ENCODE data around the gene MGLL. TPM values are rescaled to one million over a fixed set of nuclear protein-coding genes. Genes with fewer than 3 reads are reported as not detected.
A peak's percentile ranks its signal among the peaks of the same experiment; 100 is the strongest.

MGLL gene
- total and polyA plus RNA-seq, 10 donors = 11.0 to 134 (median 80.7) TPM

DNA sequence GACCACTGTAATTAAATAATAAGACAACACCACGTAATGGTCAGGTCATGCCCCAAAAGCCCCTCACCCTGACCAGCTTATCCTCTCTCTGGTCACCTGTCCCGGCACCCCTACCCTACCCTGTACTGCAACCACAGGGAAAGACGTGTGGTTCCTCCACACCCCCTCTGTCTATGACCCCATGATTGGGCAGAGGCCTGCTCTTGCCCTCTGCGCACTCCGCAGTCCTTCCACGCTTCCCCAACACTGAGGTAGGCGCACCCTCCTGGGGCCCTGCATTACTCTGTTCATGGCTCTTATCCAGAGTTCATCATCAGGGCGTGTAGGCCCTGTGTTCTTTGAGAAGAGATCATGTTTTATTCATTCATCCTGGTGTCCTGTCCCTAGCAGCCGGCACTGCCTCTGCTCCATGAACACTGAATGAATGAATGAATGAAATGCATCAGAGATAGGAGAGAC lies 33.8 kb downstream of the MGLL start:
- no peaks in the 10 kb centered on the region for H3K36me3 ChIP-seq
- H3K9me3 ChIP-seq = no peaks in the 10 kb centered on the region
- intact Hi-C loops (cut with DNase I; ENCODE audit: low total_unique reads) = no loop called here
- TF ChIP-seq POLR2AphosphoS5 (IDR thresholded peaks at IDR 0.05) = no peak
- TF ChIP-seq, protein P1, sequence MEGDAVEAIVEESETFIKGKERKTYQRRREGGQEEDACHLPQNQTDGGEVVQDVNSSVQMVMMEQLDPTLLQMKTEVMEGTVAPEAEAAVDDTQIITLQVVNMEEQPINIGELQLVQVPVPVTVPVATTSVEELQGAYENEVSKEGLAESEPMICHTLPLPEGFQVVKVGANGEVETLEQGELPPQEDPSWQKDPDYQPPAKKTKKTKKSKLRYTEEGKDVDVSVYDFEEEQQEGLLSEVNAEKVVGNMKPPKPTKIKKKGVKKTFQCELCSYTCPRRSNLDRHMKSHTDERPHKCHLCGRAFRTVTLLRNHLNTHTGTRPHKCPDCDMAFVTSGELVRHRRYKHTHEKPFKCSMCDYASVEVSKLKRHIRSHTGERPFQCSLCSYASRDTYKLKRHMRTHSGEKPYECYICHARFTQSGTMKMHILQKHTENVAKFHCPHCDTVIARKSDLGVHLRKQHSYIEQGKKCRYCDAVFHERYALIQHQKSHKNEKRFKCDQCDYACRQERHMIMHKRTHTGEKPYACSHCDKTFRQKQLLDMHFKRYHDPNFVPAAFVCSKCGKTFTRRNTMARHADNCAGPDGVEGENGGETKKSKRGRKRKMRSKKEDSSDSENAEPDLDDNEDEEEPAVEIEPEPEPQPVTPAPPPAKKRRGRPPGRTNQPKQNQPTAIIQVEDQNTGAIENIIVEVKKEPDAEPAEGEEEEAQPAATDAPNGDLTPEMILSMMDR (IDR thresholded peaks at IDR 0.05 in 8 of 11, conservative IDR thresholded peaks at IDR 0.05 in 3 of 11) = no peak
- TF ChIP-seq POLR2A (IDR thresholded peaks at IDR 0.05) = no peak
- WGBS, 5 donors = 88 to 95% (median 91%) methylated on average over 9 of the region's 9 CpGs
- H3K27ac ChIP-seq = no peak overlapping the region
- H3K27me3 ChIP-seq (replicated peaks in 1 of 7) = no peaks in the 10 kb centered on the region
- H3K4me1 ChIP-seq = peaks cover 7 to 63% (median 40%) of the 10 kb centered on the region in 6 donors
- peak; percentile 41 for DNase-seq
- H3K4me3 ChIP-seq = no peak overlapping the region

DNA sequence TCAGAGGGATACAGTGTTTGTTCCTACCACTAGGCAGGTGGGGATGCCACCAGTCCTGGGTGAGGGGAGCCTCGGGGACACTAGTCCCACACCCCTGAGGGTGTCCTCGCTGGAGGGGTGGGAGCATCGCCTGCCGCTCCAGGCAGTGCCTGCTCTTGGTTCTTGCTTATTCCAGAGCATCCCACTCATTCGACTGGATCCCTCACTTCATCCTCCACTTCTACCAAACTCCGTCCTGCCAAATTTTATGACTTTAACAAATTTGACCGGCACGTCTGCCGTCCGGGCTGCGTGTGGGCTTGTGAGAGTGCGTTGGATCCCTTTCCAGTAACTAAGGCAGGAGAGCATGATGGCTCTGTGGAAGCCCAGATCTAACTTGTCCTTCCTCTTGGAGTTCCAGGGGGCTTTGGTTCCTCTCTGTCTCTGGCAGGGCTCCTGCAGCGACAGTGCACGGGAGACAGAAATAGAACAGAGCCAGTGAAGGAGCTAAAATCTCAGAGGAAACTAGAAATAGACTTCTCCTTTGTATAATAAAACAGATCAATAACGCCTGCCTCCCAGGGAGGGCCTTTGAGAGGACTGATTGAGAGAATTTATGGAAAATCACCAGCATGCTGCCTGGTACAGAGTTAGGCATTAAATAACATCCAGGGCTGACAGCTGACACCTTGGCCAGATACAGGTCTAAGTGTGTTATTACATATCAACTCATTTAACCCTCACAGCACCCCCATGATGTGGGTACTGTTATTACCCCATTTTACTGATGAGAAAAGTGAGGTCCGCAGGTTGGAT lies 34.5 kb downstream of the MGLL start:
- intact Hi-C loops (cut with DNase I; ENCODE audit: low total_unique reads) = no loop called here
- peak; percentile 43 for DNase-seq
- 82 to 88% (median 84%) methylated on average over 16 of the region's 16 CpGs for WGBS, 5 donors

DNA sequence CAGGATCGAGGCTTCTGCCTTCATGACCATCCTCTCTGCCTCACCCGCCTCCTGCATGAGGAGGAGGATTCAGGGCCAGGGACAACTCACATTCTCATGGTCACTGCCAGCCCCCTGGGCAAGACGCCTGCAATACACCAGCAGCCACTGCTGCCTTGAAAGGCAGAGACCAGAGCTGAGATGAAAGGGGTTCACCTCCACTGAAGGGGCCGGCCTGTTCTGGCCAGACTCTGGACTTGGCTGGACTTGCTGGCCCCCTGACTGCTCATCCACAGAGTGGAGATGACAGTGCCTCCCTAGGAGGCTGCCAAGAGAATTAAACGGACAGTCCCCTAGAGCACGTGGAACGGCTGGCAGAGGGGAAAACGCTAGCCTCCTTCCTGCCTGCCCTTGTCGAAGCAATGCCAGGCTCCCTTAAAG lies 35.2 kb downstream of the MGLL start:
- H3K27me3 ChIP-seq (replicated peaks in 1 of 7) = no peaks in the 10 kb centered on the region
- peaks cover 0 to 6% (median 0%) of the 10 kb centered on the region in 6 donors for H3K36me3 ChIP-seq
- H3K4me3 ChIP-seq = no peak overlapping the region
- H3K9me3 ChIP-seq = no peaks in the 10 kb centered on the region
- TF ChIP-seq, protein P1 (IDR thresholded peaks at IDR 0.05 in 8 of 11, conservative IDR thresholded peaks at IDR 0.05 in 3 of 11) = no peak
- TF ChIP-seq POLR2AphosphoS5 (IDR thresholded peaks at IDR 0.05) (no peak), POLR2A (IDR thresholded peaks at IDR 0.05) (no peak)
- intact Hi-C loops (cut with DNase I; ENCODE audit: low total_unique reads) = no loop called here
- peaks cover 7 to 63% (median 40%) of the 10 kb centered on the region in 6 donors for H3K4me1 ChIP-seq
- 53 to 74% (median 66%) methylated on average over 8 to 9 of the region's 9 CpGs for WGBS, 5 donors
- DNase-seq = peak; percentile 57
- H3K27ac ChIP-seq = peak overlapping the region in 6 of 8 donors; percentile 17 to 59 (median 40)

More for the DNA sequence above, 34.5 kb downstream of the MGLL start:
- Histone ChIP-seq H3K9me3 (no peaks in the 10 kb centered on the region), H3K27ac (peak overlapping the region in 5 of 8 donors; percentile 17 to 59 (median 40)), H3K4me1 (peaks cover 7 to 63% (median 40%) of the 10 kb centered on the region in 6 donors), H3K4me3 (no peak overlapping the region), H3K27me3 (replicated peaks in 1 of 7) (no peaks in the 10 kb centered on the region), H3K36me3 (no peaks in the 10 kb centered on the region)
- TF ChIP-seq POLR2A (IDR thresholded peaks at IDR 0.05) (no peak), POLR2AphosphoS5 (IDR thresholded peaks at IDR 0.05) (no peak)
- TF ChIP-seq, protein P1 (IDR thresholded peaks at IDR 0.05 in 8 of 11, conservative IDR thresholded peaks at IDR 0.05 in 3 of 11) = no peak
